Measurements from ENCODE around the gene TMEM62.

The TMEM62 gene

DNA sequence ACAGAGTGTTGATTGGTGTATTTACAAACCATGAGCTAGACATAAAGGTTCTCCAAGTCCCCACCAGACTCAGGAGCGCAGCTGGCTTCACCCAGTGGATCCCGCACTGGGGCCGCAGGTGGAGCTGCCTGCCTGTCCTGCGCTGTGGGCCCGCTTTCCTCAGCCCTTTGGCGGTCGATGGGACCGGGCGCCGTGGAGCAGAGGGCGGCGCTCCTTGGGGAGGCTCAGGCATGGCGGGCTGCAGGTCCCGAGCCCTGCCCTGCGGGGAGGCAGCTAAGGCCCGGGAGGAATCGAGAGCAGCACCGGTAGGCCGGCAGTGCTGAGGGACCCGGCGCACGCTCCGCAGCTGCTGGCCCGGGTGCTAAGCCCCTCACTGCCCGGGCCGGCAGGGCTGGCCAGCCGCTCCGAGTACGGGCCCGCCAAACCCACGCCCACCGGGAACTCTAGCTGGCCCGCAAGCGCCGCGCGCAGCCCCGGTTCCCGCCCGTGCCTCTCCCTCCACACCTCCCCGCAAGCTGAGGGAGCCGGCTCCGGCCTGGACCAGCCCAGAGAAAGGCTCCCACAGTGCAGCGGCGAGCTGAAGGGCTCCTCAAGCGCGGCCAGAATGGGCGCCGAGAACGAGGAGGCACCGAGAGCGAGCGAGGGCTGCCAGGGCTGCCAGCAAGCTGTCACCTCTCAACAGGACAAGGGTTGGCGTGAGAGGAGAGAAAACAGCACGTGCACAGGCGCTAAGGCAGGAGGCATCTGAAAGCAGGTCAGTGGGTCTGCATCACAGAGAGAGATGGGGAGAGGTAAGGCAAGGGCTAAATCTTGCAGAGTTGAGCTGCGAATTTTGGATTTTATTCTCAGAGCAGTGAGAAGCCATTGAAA, 93.3 kb downstream of the TMEM62 start:
- no peak for DNase-seq (ENCODE audit: low spot score)
- FAIRE-seq: no peak

DNA sequence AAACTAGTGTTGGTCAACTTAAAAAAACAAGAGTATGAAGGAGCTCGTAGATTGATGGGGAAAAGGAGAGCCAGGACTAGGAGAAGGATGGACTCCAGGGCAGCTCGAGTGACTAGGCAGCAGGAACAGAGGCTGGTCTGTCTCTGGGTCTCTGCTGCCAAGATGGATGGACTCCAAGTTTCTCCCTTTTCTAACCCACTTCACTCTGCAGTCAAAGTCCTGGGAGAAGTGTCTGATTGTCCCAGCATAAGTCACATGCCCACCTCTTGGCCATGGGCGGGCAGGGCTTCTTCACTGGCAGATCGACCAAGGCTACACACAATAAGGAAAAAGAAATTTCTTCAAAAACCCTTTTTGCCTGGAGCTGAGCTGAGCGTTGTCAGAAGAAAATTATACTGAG, 96.6 kb downstream of the TMEM62 start:
- DNase-seq (ENCODE audit: low spot score): no peak
- FAIRE-seq: no peak

DNA sequence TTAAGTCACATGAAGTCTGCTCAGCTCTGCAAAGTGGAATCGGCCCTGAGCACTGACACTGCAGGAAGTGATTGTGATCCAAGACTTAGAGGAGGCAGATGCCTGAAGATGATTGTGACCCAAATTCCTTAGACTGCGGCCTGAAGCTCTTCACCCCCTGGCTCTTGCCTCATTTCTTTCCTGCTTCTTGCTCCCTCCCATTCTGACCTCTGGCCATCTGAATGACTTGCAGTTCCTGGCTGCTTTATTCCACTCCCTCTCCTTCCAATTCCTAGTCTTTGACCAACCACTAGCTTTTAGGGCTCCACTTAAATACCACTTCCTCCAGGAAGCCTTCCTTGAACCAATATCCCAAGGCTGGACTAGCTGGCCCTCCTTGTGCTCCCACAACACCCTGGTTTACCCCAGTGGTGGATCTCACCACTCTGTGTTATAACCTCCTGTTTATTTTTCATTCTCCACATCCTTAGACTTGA, 97.3 kb downstream of the TMEM62 start:
- no peak for FAIRE-seq

DNA sequence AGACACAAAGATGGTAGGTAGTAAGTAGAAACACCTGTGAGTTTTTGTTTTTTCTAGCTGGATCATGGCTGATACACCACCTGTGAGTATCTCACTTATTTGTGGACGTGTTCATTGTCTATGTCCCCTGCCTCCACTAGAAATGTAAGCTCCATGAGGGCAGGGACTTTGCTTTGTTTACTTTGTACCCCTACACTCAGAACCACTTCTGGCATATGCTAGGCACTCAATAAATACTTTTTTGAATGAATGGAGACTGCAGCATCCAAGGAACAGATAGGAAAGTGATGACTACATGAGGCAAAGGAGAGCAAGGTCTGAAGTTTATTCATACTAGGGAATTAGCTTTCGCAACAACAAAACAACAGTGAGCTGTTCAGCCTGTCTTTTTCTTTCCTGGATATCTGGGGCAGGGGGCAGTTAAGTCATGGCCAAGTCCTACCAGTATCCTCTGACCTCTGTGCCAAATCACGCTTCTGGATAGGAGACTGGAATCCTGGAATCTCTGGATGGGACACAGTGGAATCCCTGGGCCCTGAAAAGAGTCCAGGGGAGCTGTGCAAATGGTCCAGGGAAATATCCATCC, 99.0 kb downstream of the TMEM62 start:
- no peak for FAIRE-seq
- no peak for DNase-seq (ENCODE audit: low spot score)

More for the DNA sequence above, 97.3 kb downstream of the TMEM62 start:
- no peak for DNase-seq (ENCODE audit: low spot score)
